GM18909 (cell line): ENCODE results near the gene CEP78.
"Not testable (repeated sequence)": the region's sequence is repeated elsewhere in the genome, so short reads cannot be mapped to it uniquely, and the experiment has no call there.

Experiments used
- ATAC-seq: cut with Tn5 transposase; IDR thresholded peaks from one replicate; pipeline ENCODE4 v1.9.1; 2021; ENCODE audit warnings: mild to moderate bottlenecking; ENCODE audit not compliant: unreplicated experiment, poor library complexity

Gene CEP78

GRCh38 chr9:78280982-78281668, 45.2 kb downstream of the CEP78 start:
- ATAC-seq, result no peak

DNA sequence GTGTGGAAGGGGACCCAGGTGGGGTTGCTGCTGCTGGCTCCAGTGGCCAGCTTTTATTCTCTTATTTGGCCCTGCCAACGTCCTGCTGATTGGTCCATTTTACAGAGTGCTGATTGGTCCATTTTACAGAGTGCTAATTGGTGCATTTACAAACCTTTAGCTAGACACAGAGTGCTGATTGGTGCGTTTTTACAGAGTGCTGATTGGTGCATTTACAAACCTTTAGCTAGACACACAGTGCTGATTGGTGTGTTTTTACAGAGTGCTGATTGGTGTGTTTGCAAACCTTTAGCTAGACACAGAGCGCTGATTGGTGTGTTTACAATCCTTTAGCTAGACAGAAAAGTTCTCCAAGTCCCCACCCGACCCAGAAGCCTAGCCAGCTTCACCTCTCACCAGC, 48.3 kb downstream of the CEP78 start:
- not testable (repeated sequence) for ATAC-seq

DNA sequence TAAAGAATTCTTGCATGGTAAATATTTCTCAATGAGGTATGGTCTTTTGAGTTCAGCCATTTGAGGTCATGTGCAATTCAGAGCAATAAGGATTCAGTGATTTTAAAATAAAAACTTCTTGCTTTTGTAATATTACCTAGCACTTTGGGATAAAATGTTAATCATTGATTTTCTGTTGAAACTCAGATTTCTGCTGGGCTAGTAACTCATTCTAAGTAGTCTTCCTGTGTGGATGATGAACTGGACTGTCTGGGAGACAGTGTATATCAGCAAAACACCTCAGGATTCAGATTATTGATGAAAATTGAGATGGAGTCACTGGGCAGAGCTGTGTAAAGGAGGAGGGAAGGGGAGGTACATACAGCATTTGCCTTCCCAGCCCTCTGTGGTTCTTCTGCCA, 50.2 kb downstream of the CEP78 start:
- ATAC-seq, result no peak

- ATAC-seq, result no peak
Observed at GRCh38 chr9:78286946-78287388, 51.1 kb downstream of the CEP78 start.

GRCh38 chr9:78288214-78288892, 52.5 kb downstream of the CEP78 start:
- ATAC-seq, result no peak

DNA sequence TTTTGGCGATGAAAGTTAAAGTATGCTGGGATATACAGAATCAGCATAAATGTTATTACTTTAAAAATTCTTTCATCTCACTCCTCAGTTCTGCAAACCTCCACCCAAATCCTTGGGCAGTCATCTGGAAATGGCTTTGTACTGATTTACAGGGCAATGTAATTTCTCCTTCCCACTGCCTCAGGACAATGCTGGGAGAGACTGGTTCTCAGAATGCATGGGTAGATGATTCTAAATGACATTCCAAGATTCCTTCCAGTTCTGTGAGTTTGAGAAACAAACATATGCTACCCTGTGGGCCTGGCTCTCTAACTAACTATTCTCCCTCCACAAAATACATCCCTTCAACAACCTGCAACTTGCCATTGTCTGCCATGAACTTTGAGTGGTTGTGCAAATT, 53.6 kb downstream of the CEP78 start:
- ATAC-seq, result no peak

DNA sequence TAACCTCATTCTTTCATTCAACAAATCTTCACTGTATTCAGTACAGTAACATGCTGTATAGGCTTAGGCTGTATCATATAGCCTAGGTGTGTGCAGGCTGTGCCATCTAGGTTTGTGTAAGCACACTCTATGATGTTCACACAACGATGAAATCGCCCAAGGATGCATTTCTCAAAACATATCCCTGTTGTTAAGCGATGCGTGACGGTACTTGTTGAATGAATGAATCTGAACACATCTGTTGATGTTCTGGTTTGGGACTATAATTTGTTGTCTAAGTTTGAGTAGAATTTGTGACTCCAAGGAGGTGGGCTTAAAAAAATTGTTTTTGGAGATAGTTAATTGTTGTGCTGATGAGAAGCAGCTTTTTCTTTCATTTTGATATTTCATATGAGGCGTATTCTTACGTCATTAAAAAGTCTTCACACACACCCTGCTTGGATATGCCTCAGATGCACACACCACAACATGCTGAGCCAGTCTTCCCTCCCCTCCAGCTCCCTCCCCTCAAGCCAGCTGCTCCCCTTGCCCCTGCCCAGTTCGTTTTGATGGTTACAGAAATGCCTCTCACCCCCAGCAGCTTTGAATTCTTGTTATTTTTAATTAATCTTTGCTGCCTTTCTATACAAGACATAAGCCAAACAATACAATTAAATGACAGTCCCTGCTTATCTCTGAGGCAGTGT, 55.5 kb downstream of the CEP78 start:
- ATAC-seq, result no peak

- no peak for ATAC-seq
Observed at GRCh38 chr9:78292026-78292425, 56.2 kb downstream of the CEP78 start.

GRCh38 chr9:78292716-78293497, 57.0 kb downstream of the CEP78 start:
- ATAC-seq, result no peak

GRCh38 chr9:78294290-78295176, 58.7 kb downstream of the CEP78 start:
- no peak for ATAC-seq

DNA sequence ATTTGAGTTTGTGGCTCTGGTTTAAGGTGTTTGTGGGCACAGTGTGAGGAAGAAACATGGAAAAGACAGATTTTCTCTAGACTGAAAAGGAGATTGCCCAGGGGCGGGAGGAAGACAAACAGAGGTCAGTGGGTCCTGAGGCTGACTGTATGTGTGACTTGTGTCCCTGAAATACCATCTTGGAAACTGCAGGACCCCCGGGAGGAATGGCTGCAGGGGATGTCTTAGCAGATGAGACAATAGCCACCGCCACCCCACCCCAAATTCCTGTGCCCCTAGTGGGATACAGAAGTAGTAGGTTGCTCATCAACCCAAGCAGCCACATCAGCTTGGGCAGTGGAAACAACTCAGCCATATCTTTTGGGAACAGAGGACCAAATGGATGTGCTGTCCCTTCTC, 59.3 kb downstream of the CEP78 start:
- no peak for ATAC-seq

DNA sequence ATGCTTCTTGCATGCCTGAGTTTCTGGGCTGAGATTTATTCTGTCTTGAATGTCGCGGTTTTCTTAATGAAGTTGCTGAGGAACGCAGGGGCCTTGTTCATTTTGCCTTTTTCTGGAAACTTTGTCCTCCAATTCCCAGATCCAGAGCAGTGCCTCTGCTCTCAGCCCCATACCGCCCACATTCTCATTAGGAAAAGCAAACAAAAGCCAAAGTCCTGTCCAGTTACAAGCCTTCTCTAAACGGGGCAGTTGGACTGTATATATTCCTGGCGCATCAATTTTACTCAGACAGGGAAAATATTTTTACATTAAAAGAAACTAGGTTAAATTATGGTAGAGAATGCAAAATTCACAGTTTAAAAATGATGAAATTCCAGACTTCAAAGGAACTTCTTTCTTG, 59.9 kb downstream of the CEP78 start:
- ATAC-seq, result no peak

DNA sequence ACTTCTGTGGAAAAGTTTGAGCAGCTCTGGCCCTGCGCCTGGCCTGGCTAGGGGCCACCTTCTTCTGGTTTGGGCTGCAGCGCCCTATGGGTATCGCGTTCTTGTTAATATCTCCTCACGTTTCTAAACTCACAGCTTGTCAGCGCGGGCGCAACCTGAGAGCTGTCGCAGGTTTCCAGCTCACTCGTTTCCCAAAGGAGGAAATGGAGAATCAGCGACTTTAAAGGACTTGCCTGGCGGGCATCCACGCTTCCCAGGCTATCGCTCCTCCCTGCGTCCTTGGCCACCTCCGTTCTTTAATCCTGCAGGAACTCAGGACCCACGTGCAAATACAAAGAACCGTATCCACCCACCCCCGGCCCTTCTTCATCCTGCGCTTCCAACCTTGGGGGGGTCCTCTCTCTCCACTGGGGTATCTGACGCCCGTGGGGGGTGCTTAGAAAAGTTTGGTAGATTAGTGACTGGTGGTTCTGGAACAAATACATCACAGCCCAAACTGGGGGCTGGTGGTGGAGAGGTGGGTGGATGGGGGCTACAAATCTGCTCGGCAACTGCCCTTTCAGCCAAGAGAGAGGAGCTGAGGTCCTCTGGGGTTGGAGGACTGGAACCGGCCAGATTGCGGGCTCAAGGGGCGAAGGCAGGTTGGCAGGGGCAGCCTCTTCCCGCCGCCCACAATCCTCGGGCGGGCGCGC, 60.5 kb downstream of the CEP78 start:
- ATAC-seq, result no peak

- ATAC-seq, result peak; percentile 98
Observed at GRCh38 chr9:78296893-78297671, 61.2 kb downstream of the CEP78 start, which contains the start of gene PSAT1. Gene PSAT1 (plus strand): TSS chr9:78297125. CDS start chr9:78297211, 86 bp downstream.

DNA sequence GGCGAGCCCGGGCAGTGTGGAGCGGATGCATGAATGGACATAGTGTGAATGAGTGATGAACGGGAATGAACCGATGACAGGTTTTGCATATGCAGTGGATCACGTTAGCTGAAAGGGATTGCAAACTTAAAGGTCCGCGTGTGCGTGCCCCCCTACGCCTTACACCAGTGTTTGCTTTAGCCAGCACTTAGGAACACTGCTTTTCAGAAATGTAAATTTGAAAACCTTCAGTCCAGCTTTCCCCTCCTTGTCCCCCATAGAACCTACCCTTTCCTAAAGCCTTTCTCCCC, 61.7 kb downstream of the CEP78 start:
- ATAC-seq, result no peak

GRCh38 chr9:78298046-78298765, 62.3 kb downstream of the CEP78 start:
- ATAC-seq, result no peak

GRCh38 chr9:78300209-78300608, 64.3 kb downstream of the CEP78 start:
- ATAC-seq, result no peak

- no peak for ATAC-seq
Observed at GRCh38 chr9:78301466-78301865, 65.6 kb downstream of the CEP78 start.
